ENCODE measurements around the gene SMIM10.
"Not testable (repeated sequence)": the region's sequence is repeated elsewhere in the genome, so short reads cannot be mapped to it uniquely, and the experiment has no call there.

The SMIM10 gene

DNA sequence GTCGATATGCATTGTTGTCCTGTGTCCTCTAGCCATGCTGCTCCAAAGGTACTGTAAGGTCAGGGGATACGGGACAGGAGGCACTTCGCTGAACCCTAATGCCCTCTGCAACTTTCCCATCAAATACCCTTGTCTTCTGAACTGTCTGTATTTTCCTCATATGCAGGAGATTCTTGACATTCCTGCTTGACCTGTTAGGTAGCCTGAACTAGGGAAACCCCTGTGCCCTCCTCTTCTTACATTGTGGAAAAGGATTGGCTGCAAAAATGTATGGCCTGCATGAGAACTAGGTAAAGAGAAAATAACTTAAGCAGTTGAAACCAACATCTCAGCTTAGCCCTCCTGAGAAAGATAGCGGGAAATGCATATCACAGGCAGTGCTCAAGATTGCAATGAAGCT lies 20.1 kb downstream of the SMIM10 start:
- DNase-seq (ENCODE audit: low read depth): no peak

DNA sequence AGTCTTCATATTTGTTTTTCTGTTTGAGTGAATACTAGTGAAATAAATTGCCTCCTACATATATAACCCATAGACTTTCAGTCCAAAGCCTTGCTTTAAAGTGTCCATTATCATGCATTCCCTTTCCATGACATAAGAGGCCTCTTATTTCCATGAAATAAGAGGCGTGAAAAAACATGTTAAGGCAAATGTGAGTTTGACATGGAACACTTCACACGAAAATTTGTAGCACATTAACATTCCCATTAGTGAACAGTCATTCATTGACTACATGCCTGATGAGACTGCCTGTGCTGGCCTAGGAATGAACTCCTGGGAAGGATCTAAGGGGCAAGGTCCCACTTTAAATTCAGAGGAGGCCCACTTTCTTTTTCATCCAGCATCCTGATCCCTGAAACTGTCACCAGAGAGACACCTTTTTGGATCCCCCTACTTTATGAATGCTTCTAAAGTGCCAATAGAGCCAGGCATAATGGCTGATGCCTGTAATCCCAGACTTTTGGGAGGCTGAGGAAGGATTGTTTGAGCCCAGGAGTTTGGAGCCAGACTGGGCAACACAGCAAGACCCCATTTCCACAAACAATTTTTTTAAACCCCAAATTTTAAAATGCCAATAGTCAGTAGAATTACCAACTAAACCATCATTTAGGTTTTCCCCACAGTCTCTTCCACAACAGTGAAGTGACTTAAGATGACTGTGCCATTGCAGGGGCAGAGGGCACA lies 24.9 kb downstream of the SMIM10 start:
- no peak for DNase-seq (ENCODE audit: low read depth)

DNA sequence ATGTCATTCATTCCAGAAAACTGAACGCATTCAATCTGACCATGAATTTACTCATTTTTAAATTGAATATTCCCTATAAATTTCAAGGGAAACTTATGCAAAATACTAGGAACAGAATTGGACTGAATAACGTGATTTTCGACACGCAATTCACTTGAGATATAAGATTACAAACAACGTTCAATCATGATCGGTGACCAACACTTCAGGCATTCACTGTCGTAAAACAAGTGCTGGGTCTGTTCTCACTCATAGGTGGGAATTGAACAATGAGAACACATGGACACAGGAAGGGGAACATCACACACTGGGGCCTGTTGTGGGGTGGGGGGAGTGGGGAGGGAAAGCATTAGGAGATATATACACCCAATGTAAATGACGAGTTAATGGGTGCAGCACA lies 29.1 kb downstream of the SMIM10 start:
- not testable (repeated sequence) for DNase-seq (ENCODE audit: low read depth)

DNA sequence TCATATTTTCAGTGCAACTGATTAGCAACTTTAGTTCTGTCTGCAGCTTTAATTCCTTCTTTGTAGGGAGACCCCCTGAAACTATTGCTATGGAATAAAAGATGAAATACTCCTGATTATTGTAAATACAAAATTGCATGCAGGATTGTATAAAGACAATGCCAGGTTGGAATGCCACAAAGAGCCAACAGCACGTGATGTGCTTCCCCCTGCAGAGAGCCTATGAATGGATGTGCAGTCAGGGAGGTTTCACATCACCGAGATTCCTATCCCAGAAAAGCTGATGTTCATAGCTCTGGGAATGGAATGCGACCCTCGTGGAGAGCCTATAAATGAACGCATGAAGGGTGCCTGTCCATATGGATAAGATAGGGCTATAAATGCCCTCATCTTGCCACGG lies 33.0 kb downstream of the SMIM10 start:
- not testable (repeated sequence) for DNase-seq (ENCODE audit: low read depth)

DNA sequence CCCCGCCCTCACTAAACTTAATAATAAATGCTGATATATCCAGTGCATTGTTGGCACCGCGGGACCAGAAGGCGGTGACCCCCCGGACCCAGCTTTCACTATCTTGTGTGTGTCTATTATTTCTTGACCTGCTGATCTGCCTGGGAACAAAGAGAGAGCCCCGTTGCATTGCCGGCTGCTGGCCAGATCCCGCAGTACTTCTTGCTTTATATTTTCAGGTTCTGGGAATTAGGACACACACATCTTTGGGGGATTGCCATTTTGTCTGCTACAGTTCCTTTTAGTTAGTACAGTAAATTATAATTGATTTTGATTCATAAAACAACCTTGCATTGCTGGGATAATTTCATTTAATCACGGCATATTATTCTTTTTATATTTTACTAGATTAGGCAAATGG lies 33.7 kb downstream of the SMIM10 start:
- no peak for DNase-seq (ENCODE audit: low read depth)

DNA sequence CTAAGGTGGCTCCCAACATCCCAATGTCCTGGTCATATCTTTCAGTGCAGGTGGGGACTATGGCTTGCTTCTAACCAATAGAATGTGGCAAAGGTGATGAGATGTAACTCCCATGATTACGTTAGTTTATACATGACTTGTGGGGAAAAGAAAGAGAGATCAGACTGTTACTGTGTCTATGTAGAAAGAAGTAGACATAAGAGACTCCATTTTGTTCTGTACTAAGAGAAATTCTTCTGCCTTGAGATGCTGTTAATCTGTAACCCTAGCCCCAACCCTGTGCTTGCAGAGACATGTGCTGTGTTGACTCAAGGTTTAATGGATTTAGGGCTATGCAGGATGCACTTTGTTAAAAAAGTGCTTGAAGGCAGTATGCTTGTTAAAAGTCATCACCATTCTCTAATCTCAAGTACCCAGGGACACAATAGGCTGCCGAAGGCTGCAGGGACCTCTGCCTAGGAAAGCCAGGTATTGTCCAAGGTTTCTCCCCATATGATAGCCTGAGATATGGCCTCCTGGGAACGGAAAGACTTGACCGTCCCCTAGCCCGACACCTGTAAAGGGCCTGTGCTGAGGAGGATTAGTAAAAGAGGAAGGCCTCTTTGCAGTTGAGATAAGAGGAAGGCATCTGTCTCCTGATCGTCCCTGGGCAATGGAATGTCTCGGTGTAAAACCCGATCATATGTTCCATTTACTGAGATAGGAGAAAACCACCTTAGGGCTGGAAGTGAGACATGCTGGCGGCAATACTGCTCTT lies 39.6 kb downstream of the SMIM10 start:
- not testable (repeated sequence) for DNase-seq (ENCODE audit: low read depth)

DNA sequence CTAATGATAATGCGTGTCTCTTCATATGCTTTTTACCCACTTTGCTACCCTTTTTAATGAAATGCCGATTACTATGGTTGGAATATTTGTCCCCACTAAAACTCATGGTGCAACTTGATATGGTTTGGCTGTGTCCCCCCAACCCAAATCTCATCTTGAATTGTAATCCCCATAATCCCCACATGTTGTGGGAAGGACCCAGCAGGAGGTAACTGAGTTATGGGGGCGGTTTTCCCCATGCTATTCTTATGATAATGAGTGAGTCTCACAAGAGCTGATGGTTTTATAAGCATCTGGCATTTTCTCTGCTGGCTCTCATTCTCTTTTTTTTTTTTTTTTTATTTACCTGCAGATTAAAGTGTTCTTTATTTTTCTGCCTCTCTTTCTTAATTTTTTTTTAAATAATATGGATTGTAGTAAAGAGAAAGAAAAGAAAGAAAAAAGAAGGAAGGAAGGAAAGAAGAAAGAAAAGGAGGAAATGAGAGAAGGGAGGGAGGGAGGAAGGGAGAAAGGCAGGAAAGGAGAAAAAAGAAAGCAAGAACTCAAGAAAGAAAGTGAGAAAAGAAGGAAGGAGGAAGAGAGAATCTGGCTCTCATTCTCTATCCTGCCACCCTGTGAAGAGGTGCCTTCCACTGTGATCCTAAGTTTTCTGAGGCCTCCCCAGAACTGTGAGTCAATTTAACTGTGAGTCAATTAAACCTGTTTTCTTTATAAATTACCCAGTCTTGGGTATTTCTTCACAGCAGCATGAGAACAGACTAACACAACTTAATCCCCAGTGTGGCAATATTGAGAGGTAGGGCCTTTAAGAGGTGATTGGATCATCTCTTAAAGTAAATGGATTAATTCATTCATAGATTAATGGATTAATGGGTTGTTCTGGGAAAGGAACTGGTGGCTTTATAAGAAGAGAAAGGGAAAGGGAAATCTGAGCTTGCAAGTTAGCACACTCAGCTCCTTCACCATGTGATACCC lies 50.6 kb downstream of the SMIM10 start:
- DNase-seq (ENCODE audit: low read depth): not testable (repeated sequence)

Measured in activated gamma-delta T cell treated with anti-CD3 and anti-CD28 coated beads, Interleukin-2, amount 50 U/mL, for 16 hours (primary cell).